Measurements from ENCODE around the gene STIM1.

STIM1 gene

GRCh38 chr11:3853899-3854659 lies 1.4 kb upstream of the STIM1 start:
- Histone ChIP-seq H2BK5ac (ENCODE audit: low read length) (peak overlapping the region; percentile 33), H3K56ac (ENCODE audit: low read length) (peak overlapping the region; percentile 83), H3K4me2 (ENCODE audit: low read length) (no peak overlapping the region), H3K79me2 (ENCODE audit: control insufficient read depth, insufficient read depth, low read length) (no peaks in the 10 kb centered on the region), H2BK120ac (ENCODE audit: low read depth, low read length) (no peak overlapping the region), H3K79me1 (ENCODE audit: low read length) (peaks cover 6% of the 10 kb centered on the region), H3K27me3 (ENCODE audit: insufficient read depth, low read length, poor library complexity) (no peaks in the 10 kb centered on the region), H3K36me3 (ENCODE audit: control insufficient read depth, insufficient read depth, low read length) (no peaks in the 10 kb centered on the region), H3K18ac (ENCODE audit: low read length) (peak overlapping the region; percentile 7), H3K4me3 (ENCODE audit: low read length) (no peak overlapping the region), H4K8ac (ENCODE audit: low read depth, low read length) (no peak overlapping the region), H2BK15ac (replicated peaks; ENCODE audit: low read depth) (no peak overlapping the region), H3K27ac (ENCODE audit: low read depth, low read length) (no peak overlapping the region), H3K4me1 (ENCODE audit: control insufficient read depth, low read depth, low read length) (peaks cover 12% of the 10 kb centered on the region), H3K9ac (ENCODE audit: low read length) (peak overlapping the region; percentile 60), H2AK5ac (ENCODE audit: low read length) (no peak overlapping the region), H3K4ac (ENCODE audit: low read depth, low read length) (peak overlapping the region; percentile 10), H4K5ac (ENCODE audit: low read length) (peak overlapping the region; percentile 79), H3K23ac (ENCODE audit: low read length) (no peak overlapping the region)
- WGBS (ENCODE audit: extremely low coverage, insufficient coverage, low lambda C conversion rate) = no CpG with 5 or more reads among the region's 11 CpGs
- DNase-seq = no peak

GRCh38 chr11:3854660-3854976 lies 846 bp upstream of the STIM1 start:
- peaks cover 15% of the 10 kb centered on the region for H3K4me1 ChIP-seq (ENCODE audit: control insufficient read depth, low read depth, low read length)
- H3K36me3 ChIP-seq (ENCODE audit: control insufficient read depth, insufficient read depth, low read length) = no peaks in the 10 kb centered on the region
- peak; percentile 67 for DNase-seq
- H3K9ac ChIP-seq (ENCODE audit: low read length) = peak overlapping the region; percentile 60
- H3K79me2 ChIP-seq (ENCODE audit: control insufficient read depth, insufficient read depth, low read length) = no peaks in the 10 kb centered on the region
- H2BK15ac ChIP-seq (replicated peaks; ENCODE audit: low read depth) = no peak overlapping the region
- no peak overlapping the region for H4K8ac ChIP-seq (ENCODE audit: low read depth, low read length)
- no peak overlapping the region for H3K4ac ChIP-seq (ENCODE audit: low read depth, low read length)
- no peak overlapping the region for H2BK120ac ChIP-seq (ENCODE audit: low read depth, low read length)
- H4K5ac ChIP-seq (ENCODE audit: low read length) = no peak overlapping the region
- H3K4me3 ChIP-seq (ENCODE audit: low read length) = no peak overlapping the region
- no peaks in the 10 kb centered on the region for H3K27me3 ChIP-seq (ENCODE audit: insufficient read depth, low read length, poor library complexity)
- peak overlapping the region; percentile 83 for H3K56ac ChIP-seq (ENCODE audit: low read length)
- no peak overlapping the region for H2AK5ac ChIP-seq (ENCODE audit: low read length)
- no peak overlapping the region for H3K27ac ChIP-seq (ENCODE audit: low read depth, low read length)
- no peak overlapping the region for H2BK5ac ChIP-seq (ENCODE audit: low read length)
- peaks cover 6% of the 10 kb centered on the region for H3K79me1 ChIP-seq (ENCODE audit: low read length)
- no peak overlapping the region for H3K23ac ChIP-seq (ENCODE audit: low read length)
- WGBS (ENCODE audit: extremely low coverage, insufficient coverage, low lambda C conversion rate) = no CpG with 5 or more reads among the region's 7 CpGs
- no peak overlapping the region for H3K4me2 ChIP-seq (ENCODE audit: low read length)
- peak overlapping the region; percentile 7 for H3K18ac ChIP-seq (ENCODE audit: low read length)

GRCh38 chr11:3855808-3856491 lies 486 bp downstream of the STIM1 start:
- Histone ChIP-seq H3K4me2 (ENCODE audit: low read length) (peak overlapping the region; percentile 76), H3K27ac (ENCODE audit: low read depth, low read length) (peak overlapping the region; percentile 36), H3K36me3 (ENCODE audit: control insufficient read depth, insufficient read depth, low read length) (no peaks in the 10 kb centered on the region), H2BK15ac (replicated peaks; ENCODE audit: low read depth) (no peak overlapping the region), H4K5ac (ENCODE audit: low read length) (no peak overlapping the region), H3K18ac (ENCODE audit: low read length) (peak overlapping the region; percentile 42), H3K79me2 (ENCODE audit: control insufficient read depth, insufficient read depth, low read length) (no peaks in the 10 kb centered on the region), H3K4me1 (ENCODE audit: control insufficient read depth, low read depth, low read length) (peaks cover 15% of the 10 kb centered on the region), H2AK5ac (ENCODE audit: low read length) (no peak overlapping the region), H3K79me1 (ENCODE audit: low read length) (peaks cover 6% of the 10 kb centered on the region), H3K4ac (ENCODE audit: low read depth, low read length) (no peak overlapping the region), H2BK120ac (ENCODE audit: low read depth, low read length) (no peak overlapping the region), H3K9ac (ENCODE audit: low read length) (peak overlapping the region; percentile 72), H2BK5ac (ENCODE audit: low read length) (no peak overlapping the region), H3K27me3 (ENCODE audit: insufficient read depth, low read length, poor library complexity) (no peaks in the 10 kb centered on the region), H3K56ac (ENCODE audit: low read length) (peak overlapping the region; percentile 84), H3K23ac (ENCODE audit: low read length) (no peak overlapping the region), H4K8ac (ENCODE audit: low read depth, low read length) (no peak overlapping the region), H3K4me3 (ENCODE audit: low read length) (peak overlapping the region; percentile 52)
- peak; percentile 52 for DNase-seq
- no CpG with 5 or more reads among the region's 40 CpGs for WGBS (ENCODE audit: extremely low coverage, insufficient coverage, low lambda C conversion rate)

- H3K27me3 ChIP-seq (ENCODE audit: insufficient read depth, low read length, poor library complexity) = no peaks in the 10 kb centered on the region
- peaks cover 6% of the 10 kb centered on the region for H3K79me1 ChIP-seq (ENCODE audit: low read length)
- no peak overlapping the region for H3K4me2 ChIP-seq (ENCODE audit: low read length)
- H4K5ac ChIP-seq (ENCODE audit: low read length) = no peak overlapping the region
- no peak overlapping the region for H4K8ac ChIP-seq (ENCODE audit: low read depth, low read length)
- no peak overlapping the region for H3K56ac ChIP-seq (ENCODE audit: low read length)
- H3K4ac ChIP-seq (ENCODE audit: low read depth, low read length) = no peak overlapping the region
- H3K4me1 ChIP-seq (ENCODE audit: control insufficient read depth, low read depth, low read length) = peaks cover 15% of the 10 kb centered on the region
- no peaks in the 10 kb centered on the region for H3K36me3 ChIP-seq (ENCODE audit: control insufficient read depth, insufficient read depth, low read length)
- no peak overlapping the region for H3K4me3 ChIP-seq (ENCODE audit: low read length)
- no peak for DNase-seq
- no peaks in the 10 kb centered on the region for H3K79me2 ChIP-seq (ENCODE audit: control insufficient read depth, insufficient read depth, low read length)
- no CpG with 5 or more reads among the region's 5 CpGs for WGBS (ENCODE audit: extremely low coverage, insufficient coverage, low lambda C conversion rate)
- H3K23ac ChIP-seq (ENCODE audit: low read length) = no peak overlapping the region
- H2BK15ac ChIP-seq (replicated peaks; ENCODE audit: low read depth) = no peak overlapping the region
- H3K27ac ChIP-seq (ENCODE audit: low read depth, low read length) = no peak overlapping the region
- no peak overlapping the region for H2BK5ac ChIP-seq (ENCODE audit: low read length)
- no peak overlapping the region for H2BK120ac ChIP-seq (ENCODE audit: low read depth, low read length)
- no peak overlapping the region for H3K18ac ChIP-seq (ENCODE audit: low read length)
- H2AK5ac ChIP-seq (ENCODE audit: low read length) = no peak overlapping the region
- no peak overlapping the region for H3K9ac ChIP-seq (ENCODE audit: low read length)
These were observed 1.5 kb downstream of the STIM1 start for GRCh38 chr11:3856856-3857553.

GRCh38 chr11:3857628-3858027 lies 2.2 kb downstream of the STIM1 start:
- no peak overlapping the region for H3K9ac ChIP-seq (ENCODE audit: low read length)
- no peaks in the 10 kb centered on the region for H3K36me3 ChIP-seq (ENCODE audit: control insufficient read depth, insufficient read depth, low read length)
- peaks cover 15% of the 10 kb centered on the region for H3K4me1 ChIP-seq (ENCODE audit: control insufficient read depth, low read depth, low read length)
- no peak overlapping the region for H2BK5ac ChIP-seq (ENCODE audit: low read length)
- no peak overlapping the region for H3K4ac ChIP-seq (ENCODE audit: low read depth, low read length)
- no peak overlapping the region for H3K23ac ChIP-seq (ENCODE audit: low read length)
- H4K5ac ChIP-seq (ENCODE audit: low read length) = no peak overlapping the region
- no peak overlapping the region for H2BK15ac ChIP-seq (replicated peaks; ENCODE audit: low read depth)
- no peak overlapping the region for H3K4me3 ChIP-seq (ENCODE audit: low read length)
- no peak overlapping the region for H2BK120ac ChIP-seq (ENCODE audit: low read depth, low read length)
- H4K8ac ChIP-seq (ENCODE audit: low read depth, low read length) = no peak overlapping the region
- no peak overlapping the region for H3K4me2 ChIP-seq (ENCODE audit: low read length)
- no peak overlapping the region for H3K56ac ChIP-seq (ENCODE audit: low read length)
- peaks cover 6% of the 10 kb centered on the region for H3K79me1 ChIP-seq (ENCODE audit: low read length)
- H3K79me2 ChIP-seq (ENCODE audit: control insufficient read depth, insufficient read depth, low read length) = no peaks in the 10 kb centered on the region
- H3K18ac ChIP-seq (ENCODE audit: low read length) = no peak overlapping the region
- no peak overlapping the region for H3K27ac ChIP-seq (ENCODE audit: low read depth, low read length)
- no peak overlapping the region for H2AK5ac ChIP-seq (ENCODE audit: low read length)
- DNase-seq = no peak
- H3K27me3 ChIP-seq (ENCODE audit: insufficient read depth, low read length, poor library complexity) = no peaks in the 10 kb centered on the region

Data from mesendoderm (in vitro differentiated cells).